ENCODE results near the gene MORC3. TPM values are rescaled to one million over a fixed set of nuclear protein-coding genes. Genes with fewer than 3 reads are reported as not detected.

Gene MORC3
- total RNA-seq, 1 experiment from 2014 or later: 18.7 TPM

DNA sequence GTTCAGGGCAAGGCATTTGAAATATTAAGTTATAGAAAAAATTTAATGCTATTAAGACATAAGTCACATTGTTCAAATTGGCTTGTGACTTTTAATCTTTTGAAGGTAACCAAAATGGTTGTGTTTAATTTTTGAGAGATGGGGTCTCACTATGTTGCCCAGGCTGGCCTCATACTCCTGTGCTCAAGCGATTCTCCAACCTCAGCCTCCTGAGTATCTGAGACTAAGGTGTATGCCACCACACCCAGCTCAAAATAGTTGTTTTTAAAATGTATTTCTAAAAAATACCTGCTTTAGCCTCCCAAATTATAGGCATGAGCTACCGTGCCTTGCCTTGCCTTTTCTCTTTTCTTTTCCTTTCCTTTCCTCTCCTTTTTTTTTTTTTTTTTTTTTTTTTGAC is 39.2 kb downstream of the MORC3 start:
- no peaks in the 10 kb centered on the region for H3K79me1 ChIP-seq (ENCODE audit: insufficient read depth, low read depth, low read length, poor library complexity, severe bottlenecking)
- H2BK15ac ChIP-seq (ENCODE audit: low read depth, low read length): no peak overlapping the region
- DNase-seq: no peak
- H3K9me3 ChIP-seq (ENCODE audit: control insufficient read depth, low read depth, low read length): no peaks in the 10 kb centered on the region
- TF ChIP-seq, protein P1, sequence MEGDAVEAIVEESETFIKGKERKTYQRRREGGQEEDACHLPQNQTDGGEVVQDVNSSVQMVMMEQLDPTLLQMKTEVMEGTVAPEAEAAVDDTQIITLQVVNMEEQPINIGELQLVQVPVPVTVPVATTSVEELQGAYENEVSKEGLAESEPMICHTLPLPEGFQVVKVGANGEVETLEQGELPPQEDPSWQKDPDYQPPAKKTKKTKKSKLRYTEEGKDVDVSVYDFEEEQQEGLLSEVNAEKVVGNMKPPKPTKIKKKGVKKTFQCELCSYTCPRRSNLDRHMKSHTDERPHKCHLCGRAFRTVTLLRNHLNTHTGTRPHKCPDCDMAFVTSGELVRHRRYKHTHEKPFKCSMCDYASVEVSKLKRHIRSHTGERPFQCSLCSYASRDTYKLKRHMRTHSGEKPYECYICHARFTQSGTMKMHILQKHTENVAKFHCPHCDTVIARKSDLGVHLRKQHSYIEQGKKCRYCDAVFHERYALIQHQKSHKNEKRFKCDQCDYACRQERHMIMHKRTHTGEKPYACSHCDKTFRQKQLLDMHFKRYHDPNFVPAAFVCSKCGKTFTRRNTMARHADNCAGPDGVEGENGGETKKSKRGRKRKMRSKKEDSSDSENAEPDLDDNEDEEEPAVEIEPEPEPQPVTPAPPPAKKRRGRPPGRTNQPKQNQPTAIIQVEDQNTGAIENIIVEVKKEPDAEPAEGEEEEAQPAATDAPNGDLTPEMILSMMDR (conservative IDR thresholded peaks at IDR 0.05): no peak
- no peak overlapping the region for H3K18ac ChIP-seq (ENCODE audit: insufficient read length, low read depth, low read length)
- H3K4me2 ChIP-seq (ENCODE audit: insufficient read depth, insufficient read length, low read length): no peak overlapping the region
- H3K23ac ChIP-seq (ENCODE audit: insufficient read length, low read depth, low read length): no peak overlapping the region
- H3K23me2 ChIP-seq (ENCODE audit: insufficient read length, low read depth, low read length, poor library complexity, severe bottlenecking): no peaks in the 10 kb centered on the region
- no peak overlapping the region for H2BK120ac ChIP-seq (ENCODE audit: low read depth, low read length, poor library complexity, severe bottlenecking)
- no peak overlapping the region for H2BK5ac ChIP-seq (ENCODE audit: insufficient read length, low read length)
- no peak overlapping the region for H4K91ac ChIP-seq (ENCODE audit: insufficient read length, low read depth, low read length)
- H2AK5ac ChIP-seq (ENCODE audit: insufficient read length, low read length): no peak overlapping the region
- no peak overlapping the region for H3K4ac ChIP-seq (ENCODE audit: low read depth, low read length)
- H3K56ac ChIP-seq (ENCODE audit: insufficient read length, low read depth, low read length): no peak overlapping the region
- H3K79me2 ChIP-seq (ENCODE audit: insufficient read depth, low read length): no peaks in the 10 kb centered on the region
- no peaks in the 10 kb centered on the region for H4K20me1 ChIP-seq (ENCODE audit: control insufficient read depth, insufficient read depth, insufficient read length)
- no CpG with 5 or more reads among the region's 2 CpGs for WGBS (ENCODE audit: extremely low coverage, insufficient read length, low lambda C conversion rate)
- no peaks in the 10 kb centered on the region for H3K4me1 Mint-ChIP-seq
- no peak overlapping the region for H3T11ph ChIP-seq (ENCODE audit: low read length)
- no peak overlapping the region for H3K14ac ChIP-seq (ENCODE audit: insufficient read depth, low read length)
- H3K27ac Mint-ChIP-seq: no peak overlapping the region
- H3K36me3 Mint-ChIP-seq (ENCODE audit: insufficient read depth in 1 of 3, low read depth in 3 of 3): peaks cover 24 to 60% (median 46%) of the 10 kb centered on the region in 3 experiments
- H3K9me3 Mint-ChIP-seq: no peaks in the 10 kb centered on the region
- no peak overlapping the region for H4K8ac ChIP-seq (replicated peaks; ENCODE audit: insufficient read length, low read depth, low read length)
- H4K5ac ChIP-seq (ENCODE audit: insufficient read length, low read depth, low read length): no peak overlapping the region
- no peak overlapping the region for H3K27ac ChIP-seq (ENCODE audit: insufficient read length, low read depth, low read length)
- no peak overlapping the region for H2BK12ac ChIP-seq (ENCODE audit: insufficient read length, low read depth, low read length)
- no peak overlapping the region for H3K9ac ChIP-seq (ENCODE audit: extremely low read depth, insufficient read length, low read length)
- H3K4me1 ChIP-seq (ENCODE audit: insufficient read depth, low read length): no peaks in the 10 kb centered on the region
- H2BK20ac ChIP-seq (ENCODE audit: low read depth, low read length, poor library complexity, severe bottlenecking): no peak overlapping the region
- no peaks in the 10 kb centered on the region for H3K27me3 Mint-ChIP-seq (ENCODE audit: low read depth)
- H2AFZ ChIP-seq (ENCODE audit: low read length): no peak overlapping the region
- H3K27me3 ChIP-seq (ENCODE audit: insufficient read depth, low read length): no peaks in the 10 kb centered on the region
- H3K4me3 Mint-ChIP-seq: no peak overlapping the region
